BJ (cell line): Measurements from ENCODE around the gene SIRT1. TPM values are rescaled to one million over a fixed set of nuclear protein-coding genes. Genes with fewer than 3 reads are reported as not detected.

Experiments
- CTCF ChIA-PET: fragments of 350-600 bp; formaldehyde crosslinking; extraction: SDS; loops from one replicate; lab custom pipeline; 2021; ENCODE audit warnings: antibody characterized with exemption, inconsistent platforms; lab: Yijun Ruan, JAX
- POLR2A ChIA-PET: fragments of 300-600 bp; sonication (Branson Sonifier 250); formaldehyde crosslinking; extraction: SDS; loops from one replicate; lab custom pipeline; 2021; ENCODE audit warnings: antibody characterized with exemption; lab: Charles Lee
- DNase-seq: peaks from one replicate; pipeline ENCODE4 v3.0.0-alpha.2; 2011; ENCODE audit warnings: low read depth
- H3K27me3 ChIP-seq: 2 replicates; pipeline ENCODE4 v1.6.0; 2011; ENCODE audit warnings: low read length; ENCODE audit not compliant: control insufficient read depth, insufficient read depth
- H3K36me3 ChIP-seq: 2 replicates; pipeline ENCODE4 v1.5.1; 2011; ENCODE audit warnings: low read length; ENCODE audit not compliant: control insufficient read depth, insufficient read depth
- H3K4me3 ChIP-seq: 2 replicates; pipeline ENCODE4 v1.5.1; 2011; ENCODE audit warnings: low read depth, mild to moderate bottlenecking, control low read depth, low read length
- CTCF ChIP-seq: IDR thresholded peaks from 2 replicates; pipeline ENCODE4 v1.5.1; 2011; ENCODE audit warnings: low read depth, mild to moderate bottlenecking, control low read depth, inconsistent platforms, low read length, moderate library complexity; ENCODE audit not compliant: insufficient read depth
- polyA plus RNA-seq: library from polyadenylated mRNA; depleted of rRNA; stranded (reverse); fragments of >200 nt; gene quantifications from 2 replicates; pipeline ENCODE4 v1.2.3, GENCODE V29; 2011

Gene SIRT1
- polyA plus RNA-seq, 1 experiment = 4.8 TPM

- no peak for DNase-seq
- CTCF ChIA-PET = interaction anchor here (0.5 kb wide), 1 partner anchor 9 kb away, joined by 4 read pairs; no protein-coding TSS in a partner anchor
- peaks cover 6% of the 10 kb centered on the region for H3K36me3 ChIP-seq
- POLR2A ChIA-PET = no interaction called here
- TF ChIP-seq CTCF = no peak
- no peak overlapping the region for H3K4me3 ChIP-seq
- H3K27me3 ChIP-seq = no peaks in the 10 kb centered on the region
These were observed 9.2 kb downstream of the SIRT1 start for GRCh38 chr10:67893637-67894036.

GRCh38 chr10:67903581-67903980 is 19.1 kb downstream of the SIRT1 start:
- no peak for TF ChIP-seq CTCF
- CTCF ChIA-PET = no interaction called here
- Histone ChIP-seq H3K27me3 (no peaks in the 10 kb centered on the region), H3K36me3 (peaks cover 3% of the 10 kb centered on the region), H3K4me3 (no peak overlapping the region)
- POLR2A ChIA-PET = no interaction called here
- no peak for DNase-seq

GRCh38 chr10:67912331-67912946 is 28.0 kb downstream of the SIRT1 start:
- H3K27me3 ChIP-seq = no peaks in the 10 kb centered on the region
- no peak for DNase-seq
- ChIA-PET CTCF (interaction anchor here (1.3 kb wide), 1 partner anchor 11 kb away, joined by 3 read pairs; no protein-coding TSS in a partner anchor), POLR2A (interaction anchor here (0.6 kb wide), 1 partner anchor 76 kb away, joined by 16 read pairs; no protein-coding TSS in a partner anchor)
- H3K36me3 ChIP-seq = peaks cover 9% of the 10 kb centered on the region
- H3K4me3 ChIP-seq = no peak overlapping the region
- no peak for TF ChIP-seq CTCF

- Histone ChIP-seq H3K36me3 (peaks cover 7% of the 10 kb centered on the region), H3K27me3 (no peaks in the 10 kb centered on the region), H3K4me3 (no peak overlapping the region)
- POLR2A ChIA-PET = no interaction called here
- DNase-seq = no peak
- TF ChIP-seq CTCF = no peak
- CTCF ChIA-PET = interaction anchor here (1.0 kb wide), 1 partner anchor 60 kb away, joined by 3 read pairs; no protein-coding TSS in a partner anchor
These were observed 30.4 kb downstream of the SIRT1 start for GRCh38 chr10:67914777-67915340.

GRCh38 chr10:67917169-67917568 is 32.7 kb downstream of the SIRT1 start:
- Histone ChIP-seq H3K4me3 (no peak overlapping the region), H3K27me3 (no peaks in the 10 kb centered on the region), H3K36me3 (peaks cover 4% of the 10 kb centered on the region)
- no peak for TF ChIP-seq CTCF
- DNase-seq = no peak
- CTCF ChIA-PET = interaction anchor here (1.3 kb wide), 1 partner anchor 62 kb away, joined by 3 read pairs; no protein-coding TSS in a partner anchor
- POLR2A ChIA-PET = no interaction called here
